ENCODE measurements around the gene PYY.
"Not testable (repeated sequence)": the region's sequence is repeated elsewhere in the genome, so short reads cannot be mapped to it uniquely, and the experiment has no call there.

The PYY gene

DNA sequence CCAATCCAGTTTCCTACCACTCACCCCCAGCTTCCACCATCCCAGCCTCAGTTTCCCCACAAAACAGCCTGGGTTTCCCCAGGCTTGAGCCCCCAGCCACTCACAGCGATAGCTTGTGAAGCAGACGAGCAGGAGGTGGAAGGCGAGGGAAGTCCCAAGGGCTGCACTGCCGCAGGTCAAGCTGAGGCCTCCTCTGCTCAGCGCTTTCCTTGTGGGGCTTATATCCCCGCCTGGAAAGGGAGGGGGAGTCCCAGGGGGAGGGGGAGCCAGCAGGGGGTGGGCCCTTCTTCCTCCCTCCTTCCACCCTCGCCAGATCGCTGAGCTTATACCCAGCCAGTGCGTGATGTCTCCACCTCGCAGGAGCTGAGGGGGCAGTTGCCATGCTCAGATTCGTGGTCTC is at the start of gene PYY:
TSS of gene PYY (minus strand) at position 195 of the 400 bp plus-strand sequence. CDS start 457 bp downstream, outside the sequence.
- no peak for DNase-seq (ENCODE audit: low read depth in 2 of 2)

DNA sequence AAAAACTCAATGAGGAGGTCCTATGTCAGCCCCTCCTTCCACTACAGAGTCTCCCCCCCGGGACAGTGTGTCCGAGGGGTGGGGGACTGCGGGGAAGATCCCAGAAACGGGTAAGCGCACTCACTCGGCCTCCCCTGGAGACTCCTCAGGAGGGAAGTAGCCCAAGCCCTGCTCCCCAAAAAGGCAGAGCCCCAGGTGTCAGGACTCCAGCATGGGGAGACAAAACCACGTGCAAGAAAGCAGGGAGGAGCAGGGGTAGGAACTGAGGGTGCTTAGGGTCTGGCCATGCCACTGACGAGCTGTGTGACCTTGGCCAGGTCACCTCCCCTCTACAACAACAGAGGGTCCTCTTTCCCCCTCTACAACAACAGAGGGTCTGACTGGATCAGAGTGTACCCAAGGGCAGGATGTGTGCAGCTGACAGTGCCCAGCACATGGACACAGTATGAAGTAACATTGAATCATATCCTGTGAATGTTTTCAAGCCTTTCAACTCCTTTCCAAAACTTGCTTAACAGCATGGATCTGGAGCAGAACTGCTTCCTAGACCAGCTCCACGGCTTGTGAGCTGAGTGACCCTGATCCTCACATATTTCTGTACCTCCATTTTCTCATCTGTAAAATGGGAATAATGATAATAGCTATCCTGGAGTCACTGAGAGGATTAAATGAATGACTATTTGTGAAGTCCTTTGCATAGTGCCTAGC is 48.6 kb upstream of the PYY start:
- DNase-seq (ENCODE audit: low read depth in 2 of 2) = no peak

GRCh38 chr17:44001461-44001920 is 47.8 kb upstream of the PYY start:
- no peak for DNase-seq (ENCODE audit: low read depth in 2 of 2)

DNA sequence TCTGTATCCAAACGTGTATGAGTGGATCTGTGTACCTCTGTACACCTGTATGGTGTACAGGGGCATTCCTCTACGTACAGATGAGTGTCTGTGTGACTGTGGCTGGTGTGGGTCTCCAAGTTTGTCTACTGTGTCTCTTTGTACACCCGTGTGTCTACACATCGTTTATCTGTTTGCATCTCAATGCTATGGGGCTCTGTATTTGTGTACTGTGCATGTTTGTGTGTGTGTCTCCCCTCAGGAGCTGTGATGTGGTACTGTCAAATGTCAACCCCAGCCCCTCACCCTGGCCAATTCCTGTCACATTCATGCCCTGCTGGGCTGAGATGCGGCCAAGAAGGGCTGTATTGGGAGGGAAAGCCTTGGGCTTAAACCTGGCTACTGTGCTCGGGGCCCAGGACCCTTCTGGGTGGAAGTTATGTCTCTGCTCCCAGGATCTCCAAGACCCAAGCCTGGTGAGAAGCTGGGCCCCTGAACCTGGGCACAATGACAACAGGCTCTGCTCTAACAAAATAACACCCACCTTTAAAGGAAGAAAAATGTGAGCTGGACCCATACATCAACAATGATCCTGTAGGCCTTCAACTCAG is 47.2 kb upstream of the PYY start:
- DNase-seq (ENCODE audit: low read depth in 2 of 2) = no peak

- DNase-seq (ENCODE audit: low read depth in 2 of 2) = no peak
Observed at GRCh38 chr17:44000141-44000860, 46.6 kb upstream of the PYY start.

- no peak for DNase-seq (ENCODE audit: low read depth in 2 of 2)
Observed at GRCh38 chr17:43999024-43999423, 45.3 kb upstream of the PYY start.

DNA sequence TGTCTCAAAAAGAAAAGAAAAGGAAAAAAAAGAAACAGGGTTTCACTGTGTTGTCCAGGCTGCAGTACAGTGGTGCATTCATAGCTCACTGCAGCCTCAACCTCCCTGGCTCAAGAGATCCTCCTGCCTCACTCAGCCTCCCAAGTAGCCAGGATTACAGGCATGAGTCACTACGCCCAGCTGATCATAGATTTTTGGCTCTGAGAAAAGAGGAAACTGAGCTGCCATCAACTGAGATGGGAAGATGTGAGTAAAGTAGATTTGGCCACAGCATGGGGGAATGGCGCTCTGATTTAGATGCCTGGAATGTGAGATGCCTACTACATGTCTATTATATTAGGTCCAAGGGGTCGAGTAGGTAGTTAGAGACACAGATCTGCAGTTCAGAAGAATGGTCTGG is 44.8 kb upstream of the PYY start:
- no peak for DNase-seq (ENCODE audit: low read depth in 2 of 2)

DNA sequence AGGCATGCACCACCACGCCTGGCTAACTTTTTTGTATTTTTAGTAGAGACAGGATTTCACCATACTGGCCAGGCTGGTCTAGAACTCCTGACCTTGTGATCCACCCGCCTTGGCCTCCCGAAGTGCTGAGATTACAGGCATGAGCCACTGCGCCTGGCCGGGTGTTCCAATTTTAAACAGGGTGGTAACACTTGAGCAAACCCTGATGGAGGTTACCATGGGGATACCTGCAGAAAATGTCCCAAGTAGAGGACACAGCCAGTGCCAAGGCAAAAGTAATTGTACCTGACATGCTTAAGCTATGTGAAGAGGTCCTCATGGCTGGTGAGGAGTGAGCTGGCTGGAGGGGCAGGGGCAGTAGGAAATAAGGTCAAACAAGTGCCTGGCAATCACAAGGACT is 43.4 kb upstream of the PYY start:
- not testable (repeated sequence) for DNase-seq (ENCODE audit: low read depth in 2 of 2)

- DNase-seq (ENCODE audit: low read depth in 2 of 2) = no peak
Observed at GRCh38 chr17:43995150-43995471, 41.4 kb upstream of the PYY start.

- peak in 1 of 2 donors; percentile 46 for DNase-seq (ENCODE audit: low read depth in 2 of 2)
Observed at GRCh38 chr17:43994272-43995149, 40.8 kb upstream of the PYY start.

GRCh38 chr17:43992641-43993040 is 38.9 kb upstream of the PYY start:
- DNase-seq (ENCODE audit: low read depth in 2 of 2) = no peak

GRCh38 chr17:43988301-43988700 is 34.6 kb upstream of the PYY start:
- DNase-seq (ENCODE audit: low read depth in 2 of 2) = no peak

DNA sequence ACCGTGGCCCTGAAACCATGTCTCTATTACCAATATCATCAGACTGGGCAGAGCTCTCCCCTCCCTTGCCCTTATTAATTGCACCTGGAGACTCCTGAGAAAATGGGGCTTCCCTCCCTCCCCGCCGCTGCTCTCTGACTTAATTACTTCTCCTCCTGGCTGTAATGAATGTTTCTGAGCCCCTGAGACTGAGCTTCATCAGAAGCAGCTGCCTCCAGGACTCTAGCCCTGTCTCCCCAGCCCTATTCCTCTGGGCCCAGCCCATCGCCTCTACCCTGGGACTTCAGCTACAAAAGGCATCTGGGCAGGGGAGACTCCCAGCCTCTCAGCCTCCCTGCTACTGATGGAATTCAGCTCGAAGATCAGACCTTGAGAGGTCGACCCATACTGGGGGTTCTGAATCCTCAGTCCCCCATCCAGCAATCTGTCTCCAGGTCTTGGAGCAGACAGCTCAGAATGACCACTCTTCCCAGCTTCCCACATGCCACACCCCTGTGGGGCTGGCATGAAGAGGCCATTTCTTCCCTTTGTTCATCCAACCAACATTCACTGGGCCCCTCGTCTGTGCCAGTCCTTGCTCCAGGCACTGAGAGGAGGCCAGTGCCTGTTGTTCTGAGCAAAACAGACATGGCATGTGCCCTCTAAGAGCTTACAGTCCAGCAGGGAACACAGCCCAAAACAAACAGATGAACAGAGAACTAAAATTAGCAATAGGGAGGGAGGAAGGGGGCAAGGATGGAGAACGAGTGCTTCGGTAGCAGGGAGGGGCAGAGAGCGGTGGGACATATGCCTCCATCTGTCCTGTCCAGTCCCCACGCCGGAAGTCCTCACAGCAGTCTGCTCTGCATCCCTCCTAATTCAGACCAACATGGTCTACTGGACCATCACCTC is 33.6 kb upstream of the PYY start:
- no peak for DNase-seq (ENCODE audit: low read depth in 2 of 2)

- DNase-seq (ENCODE audit: low read depth in 2 of 2) = no peak
Observed at GRCh38 chr17:43986225-43986981, 32.7 kb upstream of the PYY start.

GRCh38 chr17:43984521-43984920 is 30.8 kb upstream of the PYY start:
- DNase-seq (ENCODE audit: low read depth in 2 of 2) = no peak

DNA sequence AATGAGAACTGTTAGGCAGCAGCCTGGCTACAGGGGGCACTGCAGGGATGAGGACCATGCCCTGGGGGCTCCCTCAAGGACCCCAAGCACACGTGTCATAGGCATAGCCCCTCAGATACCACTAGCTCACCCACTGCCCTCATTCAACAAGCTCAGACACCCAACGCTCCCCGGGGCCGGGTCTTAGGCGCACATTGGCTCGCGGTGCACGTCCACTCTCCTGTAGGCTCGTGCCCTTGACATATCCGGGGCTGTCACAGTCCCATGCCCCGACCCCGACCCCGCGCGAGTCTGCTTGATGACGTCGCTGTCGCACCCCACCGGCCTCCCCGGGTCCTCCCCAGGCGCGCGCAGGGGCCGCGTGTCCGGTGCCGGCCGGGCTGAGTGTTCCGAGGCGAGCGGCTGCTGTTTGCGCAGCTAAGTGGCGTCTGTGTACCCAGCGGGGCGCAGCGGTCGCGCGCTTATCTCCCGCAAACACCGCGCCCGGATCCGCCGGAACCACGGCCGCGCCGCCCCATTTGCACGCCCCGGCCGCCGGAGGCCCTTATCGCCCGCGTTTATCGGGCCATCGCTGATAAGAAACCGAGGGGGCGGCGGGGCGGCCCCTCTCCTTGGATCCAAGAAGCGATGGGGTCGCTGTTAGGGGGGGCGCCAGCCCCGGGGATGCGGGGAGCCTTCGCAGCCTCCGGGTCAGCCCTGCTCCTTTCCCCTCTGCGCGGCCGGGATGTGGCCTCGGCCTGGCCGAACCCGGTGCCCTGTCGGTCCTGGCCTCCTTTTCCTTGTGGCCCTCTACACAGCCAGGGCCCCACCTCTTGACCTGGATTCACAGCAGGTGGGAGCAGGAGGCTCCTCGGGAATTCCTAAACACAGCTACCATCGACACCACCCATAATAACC is 30.0 kb upstream of the PYY start:
- no peak for DNase-seq (ENCODE audit: low read depth in 2 of 2)

DNA sequence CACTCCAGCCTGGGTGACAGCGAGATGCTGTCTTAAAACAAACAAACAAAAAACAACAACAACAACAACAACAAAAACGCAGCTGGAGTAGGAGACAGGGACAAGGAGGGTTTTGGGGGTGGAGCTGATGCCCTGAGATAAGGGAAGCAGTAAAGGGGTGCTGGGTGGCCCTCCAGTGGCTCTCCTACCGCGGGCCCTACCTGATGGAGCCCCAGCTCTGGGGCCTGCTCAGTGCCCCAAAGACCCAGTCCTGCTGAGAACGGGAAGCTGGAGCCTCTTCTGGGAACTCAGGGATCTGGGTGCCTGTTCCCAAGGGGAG is 29.4 kb upstream of the PYY start:
- DNase-seq (ENCODE audit: low read depth in 2 of 2) = no peak

DNA sequence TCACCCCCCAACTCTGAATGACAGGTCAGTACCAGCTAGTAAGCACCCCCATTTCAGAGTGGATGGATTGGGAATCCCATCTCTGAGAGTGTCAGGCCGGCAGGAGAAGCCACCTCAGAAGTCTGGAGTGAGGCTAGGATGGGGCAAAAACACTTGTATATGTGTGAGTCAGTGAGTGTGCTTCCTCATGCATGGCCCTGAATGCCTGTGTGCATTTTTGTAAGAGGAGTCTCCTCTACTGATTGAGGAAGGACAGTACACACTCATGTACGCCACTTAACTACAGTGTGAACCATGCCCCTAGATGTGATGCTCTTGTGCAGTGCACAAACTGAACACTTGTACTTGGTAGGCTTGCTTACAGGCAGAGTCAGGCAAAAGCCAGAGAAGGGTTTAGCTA is 28.4 kb upstream of the PYY start:
- no peak for DNase-seq (ENCODE audit: low read depth in 2 of 2)

- DNase-seq (ENCODE audit: low read depth in 2 of 2) = no peak
Observed at GRCh38 chr17:43979671-43980070, 25.9 kb upstream of the PYY start.

Measured in stimulated activated CD4-positive, alpha-beta T cell treated with anti-CD3 and anti-CD28 coated beads, Interleukin-1b, Interleukin-23, amount 100 ng/mL, for 1 hour (primary cell).